GM21515 (cell line): ENCODE results near the gene ANKDD1B.

Experiments
- ATAC-seq: cut with Tn5 transposase; IDR thresholded peaks from one replicate; pipeline ENCODE4 v1.9.1; 2021; ENCODE audit not compliant: unreplicated experiment

The ANKDD1B gene

DNA sequence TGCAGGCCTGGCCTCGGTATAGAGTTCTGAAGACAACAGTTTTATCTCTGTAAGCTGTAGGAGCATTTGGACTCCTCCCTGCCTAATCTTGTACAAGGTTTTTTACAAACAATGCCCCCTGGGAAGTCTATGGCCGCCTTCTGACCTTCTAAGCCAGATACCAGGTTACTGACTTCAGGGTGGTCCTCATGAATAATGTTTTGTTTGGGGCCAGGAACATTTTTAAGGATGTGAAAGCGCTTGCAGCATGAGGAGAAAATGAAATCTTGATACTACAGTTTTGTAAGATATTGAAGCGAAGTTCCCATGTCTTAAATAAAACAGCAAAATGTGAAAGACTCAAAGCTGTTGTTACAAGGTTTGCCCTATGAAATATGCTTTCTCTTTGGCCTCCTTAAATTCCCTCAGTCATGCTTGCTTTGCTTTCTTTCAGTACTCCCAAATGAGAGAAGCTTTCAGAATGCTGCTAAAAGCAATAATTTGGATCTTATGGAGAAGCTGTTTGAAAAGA is 5.2 kb downstream of the ANKDD1B start:
- ATAC-seq: no peak

DNA sequence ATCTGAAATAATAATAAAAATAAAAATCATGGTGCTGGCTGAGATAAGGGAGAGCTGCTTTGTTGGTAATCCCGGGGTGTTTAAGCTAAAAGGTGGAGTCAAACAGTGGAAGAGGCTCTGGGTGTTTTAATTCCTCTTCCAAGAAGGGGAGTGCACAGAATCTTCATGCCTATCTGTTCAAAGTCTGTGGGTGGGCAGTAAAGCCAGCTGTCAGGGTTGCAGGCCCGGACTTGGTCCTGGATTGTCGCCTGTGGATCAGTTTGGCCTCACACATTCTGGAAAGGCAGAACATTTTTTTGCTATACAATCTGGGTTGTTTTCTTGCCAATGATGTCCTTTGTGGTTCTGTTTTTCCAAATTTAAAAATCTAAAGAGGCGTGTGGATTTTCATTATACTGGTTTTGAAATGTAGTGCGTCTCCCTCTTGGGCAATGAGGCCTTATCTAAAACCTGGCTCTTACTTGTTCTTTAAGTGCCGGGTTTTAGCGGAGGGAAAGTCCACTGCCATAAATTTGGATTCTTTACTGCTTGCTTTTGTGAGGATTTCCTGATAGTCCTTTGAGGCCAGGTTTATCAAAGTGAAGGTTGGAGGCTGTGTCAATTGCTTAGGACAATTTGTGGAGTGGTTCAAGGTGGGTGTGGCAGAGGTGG is 5.8 kb downstream of the ANKDD1B start:
- no peak for ATAC-seq

DNA sequence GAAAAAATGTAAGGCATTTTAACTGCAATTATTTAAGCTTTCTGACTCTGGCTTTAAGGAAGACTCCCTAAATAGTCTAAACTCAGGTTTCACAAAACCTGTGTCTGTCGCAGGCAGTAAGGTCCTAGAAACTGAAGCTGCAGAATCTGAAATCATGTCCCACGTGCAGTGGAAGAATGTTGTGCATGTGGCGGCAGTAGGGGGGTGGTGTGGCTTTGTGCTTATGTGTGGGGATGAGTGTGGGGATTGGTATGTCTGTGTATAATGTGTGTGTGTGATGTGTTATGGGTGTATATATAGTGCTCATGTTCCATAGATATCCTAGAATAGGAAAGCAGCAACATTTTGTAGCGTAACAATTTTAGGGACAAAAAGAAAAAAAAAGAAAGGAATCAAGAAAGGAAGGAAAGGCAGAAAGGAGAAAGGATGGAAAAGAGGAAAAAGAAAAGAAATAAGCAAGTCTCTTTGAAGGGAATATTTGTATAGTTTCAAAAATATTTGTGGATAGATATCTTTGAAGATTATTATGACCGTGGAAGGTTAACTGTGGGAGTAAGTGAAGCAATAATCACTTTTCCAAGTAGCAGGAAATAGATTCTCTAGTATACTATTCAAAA is 6.6 kb downstream of the ANKDD1B start:
- no peak for ATAC-seq

DNA sequence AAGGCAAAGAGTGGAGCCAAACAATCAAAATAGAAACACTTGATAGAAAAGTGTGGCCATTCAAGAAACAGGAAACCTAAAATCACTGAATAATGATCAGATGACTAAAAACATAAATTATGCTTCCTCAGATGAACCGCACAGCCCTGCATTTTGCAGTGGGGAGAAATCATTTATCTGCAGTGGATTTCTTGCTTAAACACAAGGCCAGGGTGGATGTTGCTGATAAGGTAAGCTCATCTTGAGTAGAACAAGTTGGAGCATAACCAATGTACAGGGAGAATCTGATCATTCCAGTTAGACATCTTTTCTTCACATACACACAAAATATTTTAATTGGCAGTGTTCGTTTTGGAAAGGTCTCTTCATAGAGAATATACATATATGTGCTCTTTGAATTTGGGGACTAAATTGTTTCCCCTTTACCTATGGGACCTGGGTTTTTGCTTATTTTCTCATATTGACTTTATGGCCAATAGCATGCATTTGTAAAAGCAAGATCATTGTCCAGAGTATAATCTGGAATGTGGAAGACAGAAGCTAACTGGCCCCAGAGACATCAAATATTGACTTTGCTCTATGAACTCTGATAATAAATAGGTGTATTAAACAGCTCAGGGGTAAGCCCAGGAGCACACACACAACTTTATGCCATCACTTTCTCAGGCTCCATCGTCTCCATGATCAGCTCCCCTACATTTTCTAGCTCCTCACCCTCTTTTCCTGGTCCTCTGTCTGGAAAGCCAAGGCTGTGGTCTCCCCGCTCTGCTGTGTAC is 9.1 kb downstream of the ANKDD1B start:
- no peak for ATAC-seq

DNA sequence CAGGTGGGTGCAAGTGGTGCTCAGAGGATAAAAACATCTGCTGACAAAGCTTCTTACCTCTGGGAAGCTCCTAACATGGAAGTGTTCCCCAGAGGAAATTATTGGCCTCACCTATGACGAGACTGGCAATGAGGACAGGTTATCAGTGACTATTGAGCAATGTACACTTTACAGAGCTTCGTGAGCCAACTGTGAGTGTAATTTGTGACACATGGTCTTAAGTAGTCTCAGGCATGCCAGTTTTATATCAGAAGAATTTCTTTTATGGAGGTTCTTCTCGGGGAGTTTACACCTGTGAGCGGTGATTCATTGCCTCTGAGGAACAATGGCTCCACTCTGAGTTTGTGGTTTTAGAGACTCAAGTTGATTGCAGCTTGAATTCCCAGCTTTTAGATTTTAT is 11.3 kb downstream of the ANKDD1B start:
- ATAC-seq: no peak

DNA sequence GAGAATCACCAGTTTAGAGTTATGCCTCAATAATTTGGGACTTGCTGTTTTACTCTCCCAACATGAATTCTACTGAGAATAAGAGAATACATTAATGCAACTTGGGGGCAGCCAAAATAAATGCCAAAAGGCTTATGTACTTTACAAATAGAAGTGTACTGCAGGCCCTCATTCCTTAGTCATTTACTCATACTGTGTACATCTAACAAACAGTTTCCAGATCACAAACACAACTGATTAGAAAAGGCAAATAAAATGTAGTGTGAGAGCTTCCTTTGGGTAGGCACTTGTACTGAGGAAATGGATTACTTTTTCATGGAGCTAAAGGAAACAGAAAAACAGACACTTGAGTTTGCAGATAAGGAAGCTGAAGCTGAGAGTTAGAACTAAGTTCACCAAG is 12.6 kb downstream of the ANKDD1B start:
- ATAC-seq: no peak

DNA sequence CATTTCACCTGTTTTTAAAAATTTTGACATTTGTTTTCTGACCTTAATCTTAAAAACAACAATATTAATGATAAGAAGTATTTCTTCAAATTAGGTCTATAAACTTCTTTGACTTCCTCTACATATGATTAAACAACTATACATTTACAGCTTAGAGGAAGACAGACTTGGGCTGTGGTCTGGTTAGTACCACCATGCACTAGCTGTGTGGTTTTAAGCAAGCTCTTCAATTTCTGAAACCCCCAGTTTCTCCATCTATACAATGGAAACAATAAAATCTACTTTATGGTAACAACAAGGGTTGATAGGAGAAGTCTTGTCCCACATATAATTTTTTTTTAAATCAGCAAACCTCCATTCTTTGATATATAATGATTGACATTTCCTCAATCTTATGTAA is 15.7 kb downstream of the ANKDD1B start:
- ATAC-seq: no peak

DNA sequence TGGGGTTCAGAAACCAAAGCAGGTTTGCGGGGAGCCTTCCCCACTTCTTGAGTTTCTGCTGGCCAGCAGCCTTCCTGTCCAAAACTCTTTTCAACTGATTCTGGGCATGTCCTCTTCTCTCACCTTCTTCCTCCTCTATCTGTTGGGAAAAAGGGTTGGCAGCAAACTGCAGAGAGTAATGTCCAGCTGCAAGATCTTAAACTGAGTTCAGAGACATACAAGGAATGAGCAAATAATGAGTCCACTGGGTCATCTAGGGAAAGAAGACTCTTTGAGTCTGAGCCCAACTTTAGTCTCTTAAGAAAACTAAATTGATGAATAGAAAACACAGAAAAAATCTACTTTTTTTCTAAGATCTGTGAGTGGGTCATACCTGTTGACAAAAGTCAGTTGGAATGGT is 16.5 kb downstream of the ANKDD1B start:
- ATAC-seq: no peak

DNA sequence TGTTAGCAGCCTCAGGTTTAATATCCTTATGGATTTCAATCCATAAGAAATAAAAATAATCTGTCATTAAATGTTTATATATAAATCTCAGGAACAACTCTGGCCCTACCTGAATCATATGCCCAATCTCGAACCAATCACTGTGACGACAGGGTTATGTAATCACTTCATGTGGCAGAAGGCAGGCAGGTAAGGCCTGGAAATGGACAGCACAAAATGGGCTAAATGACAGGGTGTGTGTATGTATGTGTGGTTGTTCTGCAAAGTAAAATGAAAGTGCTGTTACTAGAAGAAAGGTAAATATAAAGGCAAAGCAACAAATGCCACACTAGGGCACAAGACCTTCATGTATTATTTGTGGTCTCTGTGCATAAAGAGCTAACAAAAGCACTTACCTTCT is 19.6 kb downstream of the ANKDD1B start:
- no peak for ATAC-seq

DNA sequence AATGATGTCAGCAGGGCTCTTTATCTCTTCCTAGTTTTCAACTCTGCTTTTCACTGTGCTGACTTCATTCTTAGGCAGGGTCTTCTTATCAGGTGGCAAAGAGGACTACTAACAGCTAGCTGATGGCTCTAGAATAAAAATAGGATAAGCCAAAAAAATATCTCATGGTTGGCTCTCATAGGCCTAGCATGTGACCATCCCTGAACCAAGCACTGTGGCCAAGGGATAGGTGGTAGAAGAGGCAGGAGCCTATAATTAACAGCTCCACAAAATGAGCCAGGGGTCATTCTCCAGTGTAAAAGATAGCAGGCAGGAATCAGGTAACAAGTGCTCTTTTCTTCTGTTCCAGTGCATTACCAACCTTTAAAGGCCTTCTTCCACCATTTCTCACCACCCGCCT is 21.1 kb downstream of the ANKDD1B start:
- ATAC-seq: no peak

DNA sequence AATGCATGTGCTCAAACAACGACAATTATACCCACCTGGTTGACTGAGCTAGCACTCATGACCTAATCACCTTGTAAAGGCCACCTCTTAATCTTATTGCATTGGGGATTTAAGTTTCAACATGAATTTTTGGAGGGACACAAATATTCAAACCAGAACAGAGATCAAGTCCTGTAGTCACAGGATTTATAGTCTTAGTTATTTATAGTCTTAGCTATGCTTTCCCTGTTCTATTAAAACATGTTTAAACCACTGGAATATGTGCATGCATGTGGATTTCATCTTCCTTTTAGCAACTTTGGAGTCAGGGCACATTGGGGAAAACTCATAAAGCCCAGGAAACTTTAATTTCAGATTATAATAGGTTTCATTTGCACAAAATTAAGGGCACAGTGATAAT is 26.7 kb downstream of the ANKDD1B start:
- ATAC-seq: no peak

DNA sequence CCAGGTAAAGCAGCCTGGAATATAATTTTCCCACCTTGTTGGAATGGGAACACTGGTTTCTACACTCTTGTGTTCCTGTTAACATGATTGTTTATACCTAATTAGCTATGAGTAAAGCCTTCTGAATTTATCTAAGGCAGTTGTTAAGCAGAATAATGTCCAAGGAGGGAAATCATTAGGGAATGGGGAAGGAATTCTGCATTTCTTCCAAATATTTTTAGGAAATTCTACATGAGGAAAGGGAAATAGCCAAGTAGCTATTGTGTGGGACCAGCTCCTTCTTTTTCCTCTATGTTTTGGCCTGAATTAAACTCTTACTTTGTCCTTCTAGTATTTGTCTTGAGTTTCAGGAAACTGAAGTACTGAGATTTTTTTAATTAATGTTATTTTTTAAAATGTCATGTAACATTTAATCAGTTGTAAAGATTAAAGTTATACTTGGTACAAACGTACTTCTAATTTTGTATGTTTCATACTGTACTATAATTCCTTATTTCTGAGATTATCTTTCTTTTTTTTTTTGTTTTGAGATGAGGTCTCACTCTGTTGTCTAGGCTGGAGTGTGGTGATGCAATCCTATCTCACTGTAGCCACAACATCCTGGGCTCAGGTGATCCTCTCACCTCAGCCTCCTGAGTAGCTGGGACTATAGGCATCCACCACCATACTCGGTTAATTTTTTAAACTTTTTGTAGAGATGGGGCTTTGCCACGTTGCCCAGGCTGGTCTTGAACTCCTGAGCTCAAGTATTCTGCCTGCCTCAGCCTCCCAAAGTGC is 28.5 kb downstream of the ANKDD1B start:
- ATAC-seq: no peak

DNA sequence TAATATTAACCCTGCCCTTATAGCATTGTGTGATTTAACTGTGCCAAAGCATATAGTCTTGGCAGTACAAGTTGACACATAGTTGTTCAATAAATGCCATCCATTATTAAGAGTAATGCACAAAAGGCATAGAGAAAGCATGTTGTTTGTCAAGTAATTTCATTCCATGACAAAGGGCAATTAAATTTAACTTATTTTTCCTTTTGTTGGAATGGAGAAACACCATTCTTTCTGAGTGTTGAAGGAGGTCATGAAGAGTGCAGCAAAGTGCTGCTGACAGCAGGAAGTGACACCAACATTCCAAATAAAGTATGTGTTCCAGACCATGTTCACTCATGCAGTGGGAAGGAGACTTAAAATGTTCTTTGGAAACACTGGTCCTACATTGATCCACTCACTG is 29.1 kb downstream of the ANKDD1B start:
- no peak for ATAC-seq

DNA sequence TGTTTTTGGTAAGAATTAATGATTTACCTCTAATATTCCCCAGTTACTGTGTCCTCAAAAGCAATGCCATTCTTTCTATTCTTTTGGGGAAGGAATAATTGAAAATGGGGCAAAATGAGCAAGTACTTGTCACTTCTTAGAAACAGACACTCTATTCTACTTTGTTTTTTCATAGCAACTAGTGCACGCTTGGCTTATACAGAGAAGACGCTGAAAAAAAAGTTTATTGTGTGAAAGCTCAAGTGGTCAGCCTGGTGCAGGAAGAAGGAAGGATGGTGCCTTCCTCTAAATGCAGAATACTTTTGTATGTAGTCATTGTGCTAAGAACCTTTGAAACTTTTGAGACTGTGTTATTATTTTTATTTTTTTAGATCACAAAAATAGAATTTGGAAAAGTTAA is 29.6 kb downstream of the ANKDD1B start:
- ATAC-seq: no peak

DNA sequence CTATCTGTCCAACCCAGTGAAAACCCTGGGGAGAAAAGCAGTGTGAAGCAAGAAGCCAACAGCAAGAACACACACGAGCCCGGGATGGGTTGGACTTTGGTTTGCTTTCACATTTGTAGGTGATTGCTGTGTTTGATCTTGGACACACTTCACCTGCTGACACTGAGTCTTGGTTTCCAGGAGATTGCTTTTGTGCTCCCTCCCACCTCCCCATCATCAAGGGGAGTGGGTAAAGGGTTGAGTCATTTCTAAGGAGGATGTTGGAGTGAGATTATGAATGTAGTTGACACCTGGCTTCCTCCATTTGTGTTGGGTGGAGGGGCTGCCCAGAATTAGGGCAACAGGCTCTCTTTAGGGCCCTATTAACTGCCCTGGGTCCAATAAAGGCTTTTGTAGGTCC is 37.5 kb downstream of the ANKDD1B start:
- no peak for ATAC-seq

DNA sequence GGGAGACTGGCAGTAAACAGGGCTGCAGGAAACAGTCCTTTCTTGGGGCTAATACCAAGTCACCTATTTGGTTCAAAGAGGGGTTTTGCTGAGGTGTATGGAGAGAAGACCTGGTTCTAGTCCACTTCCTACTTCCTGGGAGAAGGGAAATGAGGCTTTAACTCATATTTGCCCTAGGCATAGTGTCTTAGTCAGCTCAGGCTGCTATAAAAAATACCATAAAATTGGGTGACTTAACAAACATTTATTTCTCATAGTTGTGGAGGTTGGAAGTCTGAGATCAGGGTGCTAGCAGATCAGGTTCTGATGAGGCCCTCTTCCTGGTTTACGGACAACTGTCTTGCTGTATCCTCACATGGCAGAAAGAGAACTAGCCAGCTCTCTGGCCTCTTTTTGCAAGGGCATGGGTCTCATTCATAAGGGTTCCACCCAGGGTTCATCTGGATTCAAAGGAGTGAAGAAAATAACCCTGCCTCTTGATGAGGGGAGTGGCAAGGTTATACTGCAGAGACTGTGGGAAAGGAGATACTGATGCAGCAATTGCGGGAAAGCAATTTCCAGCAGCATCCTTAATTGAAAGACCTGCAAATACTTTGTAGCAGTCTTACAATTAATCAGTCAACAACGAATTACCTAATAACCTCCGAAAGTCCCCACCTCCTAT is 40.5 kb downstream of the ANKDD1B start:
- ATAC-seq: no peak

DNA sequence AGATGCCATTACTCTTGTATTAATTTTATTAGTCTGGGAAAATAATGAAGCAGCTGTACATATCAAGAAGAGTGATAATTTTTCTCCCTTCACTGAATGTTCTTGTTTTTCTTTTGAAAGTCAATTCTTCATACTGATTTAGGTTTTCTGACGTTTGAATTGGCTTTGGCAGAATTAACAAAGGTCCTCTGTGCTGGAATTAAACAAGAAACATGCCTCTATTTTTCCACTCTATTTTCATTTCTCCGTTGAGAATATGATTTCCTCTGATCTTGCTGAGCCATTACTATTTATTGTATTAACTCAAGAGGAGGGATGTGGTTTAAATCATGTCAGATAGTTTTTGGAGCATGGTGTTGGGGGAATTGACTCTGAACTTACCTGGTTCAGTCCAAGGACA is 42.3 kb downstream of the ANKDD1B start:
- no peak for ATAC-seq

DNA sequence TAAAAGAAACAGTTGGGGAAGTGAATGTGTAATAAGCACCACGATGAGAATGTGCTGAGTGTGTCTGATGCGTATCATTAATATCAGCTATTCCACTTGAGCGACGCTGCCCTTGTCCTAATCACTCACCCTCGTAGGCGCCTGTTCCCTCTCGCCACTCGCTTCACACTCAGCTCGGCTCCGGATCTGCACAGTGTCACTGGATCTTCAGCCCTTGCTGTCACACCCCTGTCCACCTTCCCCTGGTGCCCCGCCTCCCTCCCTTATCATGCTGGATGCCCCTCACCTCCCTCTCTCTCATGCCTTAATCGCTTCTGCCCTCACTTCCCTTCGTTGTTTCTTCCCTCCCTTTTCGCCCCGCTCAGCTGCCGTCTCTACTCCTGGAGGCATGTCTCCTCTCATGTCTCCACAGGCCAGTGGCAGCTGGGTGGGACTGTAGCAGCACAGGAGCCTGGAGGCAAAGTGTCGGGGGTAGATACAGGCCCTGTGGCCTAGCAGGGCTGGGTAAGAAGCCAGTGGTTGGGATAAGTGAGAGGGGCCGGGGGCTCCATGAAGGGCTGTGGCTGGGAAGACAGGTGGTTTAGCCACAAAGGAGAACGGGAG is 43.5 kb downstream of the ANKDD1B start:
- no peak for ATAC-seq

DNA sequence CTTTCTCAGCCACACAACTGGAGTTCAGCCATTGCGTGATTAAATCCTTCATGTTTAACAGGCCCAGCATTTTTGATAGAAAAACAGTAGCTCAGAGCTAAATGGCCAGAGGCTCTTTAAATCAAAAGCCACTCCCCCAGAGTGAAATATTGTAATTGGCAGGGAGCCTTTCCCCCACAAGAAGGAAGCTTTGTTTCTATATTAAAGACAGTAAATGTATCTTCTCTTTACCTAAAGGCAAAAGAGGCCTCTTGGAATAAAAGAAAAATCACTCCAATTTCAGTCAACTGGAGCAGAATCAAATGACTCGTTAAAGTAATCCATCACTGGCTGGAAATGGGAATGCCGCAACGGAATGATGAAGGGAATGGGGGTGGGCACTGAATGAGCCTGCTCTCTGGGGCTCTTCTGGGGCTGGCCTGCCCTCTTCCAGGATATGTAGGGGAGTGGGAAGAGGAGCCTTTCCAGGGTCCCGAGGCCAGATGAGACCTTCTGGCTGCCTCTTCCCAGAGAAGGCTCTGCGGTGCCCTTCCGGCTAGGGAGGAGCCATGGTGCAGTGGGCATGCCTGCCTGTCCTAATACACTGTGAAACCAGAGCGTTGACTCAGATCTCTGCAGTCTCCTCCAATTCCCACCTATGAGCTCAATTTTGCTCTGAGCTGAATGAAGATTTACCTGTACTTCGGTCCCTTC is 45.2 kb downstream of the ANKDD1B start:
- no peak for ATAC-seq
